HL-60/S4 treated with phorbol 12-myristate 13-acetate at 8.2 ng/mL for 4 days and 3 days (cell line): Measurements from ENCODE around the gene FAM83D.
"Not testable (repeated sequence)": the region's sequence is repeated elsewhere in the genome, so short reads cannot be mapped to it uniquely, and the experiment has no call there.

Source experiments
- in situ Hi-C: fragments of 300-500 bp; cut with MboI; formaldehyde crosslinking; loops from 2 replicates; pipeline ENCODE4 v1.15.0; 2022; ENCODE audit warnings: low sequenced_read_pairs

The FAM83D gene

DNA sequence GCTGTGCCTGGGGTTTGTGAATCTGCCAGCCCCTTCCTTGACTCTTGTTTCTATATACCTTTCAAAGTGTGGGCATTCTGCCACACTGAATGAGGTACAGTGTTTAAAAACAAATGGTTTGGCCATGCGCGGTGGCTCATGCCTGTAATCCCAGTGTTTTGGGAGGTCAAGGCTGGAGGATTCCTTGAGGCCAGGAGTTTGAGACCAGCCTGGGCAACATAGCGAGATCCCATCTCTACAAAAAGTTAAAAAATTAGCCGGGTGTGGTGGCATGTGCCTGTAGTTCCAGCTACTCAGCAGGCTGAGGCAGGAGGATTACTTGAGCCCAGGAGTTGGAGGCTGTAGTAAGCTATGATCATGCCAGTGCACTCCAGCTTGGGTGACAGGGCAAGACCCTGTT is 5.8 kb downstream of the FAM83D start:
- in situ Hi-C loops = no loop called here

GRCh38 chr20:38932457-38933120 is 6.4 kb downstream of the FAM83D start:
- in situ Hi-C loops = no loop called here

GRCh38 chr20:38934530-38934929 is 8.3 kb downstream of the FAM83D start:
- in situ Hi-C loops = no loop called here

DNA sequence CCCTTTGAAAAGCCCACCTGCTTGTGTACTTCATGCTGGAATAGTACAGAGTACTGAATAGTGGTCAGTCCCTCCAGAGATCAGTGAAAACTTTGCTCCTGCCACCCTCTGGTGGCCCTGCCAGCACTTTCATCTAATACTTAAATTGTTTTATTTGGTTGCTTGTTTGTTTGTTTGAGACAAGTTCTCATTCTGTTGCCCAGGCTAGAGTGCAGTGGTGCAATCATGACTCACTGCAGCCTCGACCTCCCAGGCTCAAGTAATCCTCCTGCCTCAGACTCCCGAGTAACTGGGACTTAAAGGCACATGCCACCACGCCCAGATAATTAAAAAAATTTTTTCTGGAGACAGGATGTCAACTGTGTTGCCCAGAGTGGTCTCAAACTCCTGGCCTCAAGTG is 9.1 kb downstream of the FAM83D start:
- in situ Hi-C loops = no loop called here

DNA sequence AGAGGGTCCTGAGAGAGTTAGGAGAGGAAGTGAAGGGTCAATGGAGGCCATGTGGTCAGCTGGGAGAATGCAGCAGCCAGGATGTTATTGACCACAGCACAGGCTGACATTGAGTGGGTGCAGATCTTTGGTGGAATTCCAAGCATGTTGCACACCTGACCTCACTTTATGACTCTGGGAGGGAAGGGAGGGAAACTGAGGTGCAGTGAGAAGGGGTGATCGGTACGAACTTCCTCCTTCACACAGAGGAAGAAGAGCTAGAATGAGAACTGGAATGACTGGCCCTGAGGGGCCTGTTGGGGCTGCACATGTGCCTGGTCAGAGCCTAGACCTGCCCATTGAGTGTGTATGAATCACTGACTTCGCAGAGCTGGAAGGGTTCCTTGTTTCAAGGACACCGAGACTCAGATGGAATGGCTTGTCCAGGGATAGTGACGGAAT is 9.8 kb downstream of the FAM83D start:
- in situ Hi-C loops = no loop called here

GRCh38 chr20:38937000-38937399 is 10.8 kb downstream of the FAM83D start:
- in situ Hi-C loops = no loop called here

GRCh38 chr20:38937978-38938473 is 11.8 kb downstream of the FAM83D start:
- in situ Hi-C loops = no loop called here

- in situ Hi-C loops = no loop called here
Measured at GRCh38 chr20:38939686-38940085, 13.5 kb downstream of the FAM83D start.

DNA sequence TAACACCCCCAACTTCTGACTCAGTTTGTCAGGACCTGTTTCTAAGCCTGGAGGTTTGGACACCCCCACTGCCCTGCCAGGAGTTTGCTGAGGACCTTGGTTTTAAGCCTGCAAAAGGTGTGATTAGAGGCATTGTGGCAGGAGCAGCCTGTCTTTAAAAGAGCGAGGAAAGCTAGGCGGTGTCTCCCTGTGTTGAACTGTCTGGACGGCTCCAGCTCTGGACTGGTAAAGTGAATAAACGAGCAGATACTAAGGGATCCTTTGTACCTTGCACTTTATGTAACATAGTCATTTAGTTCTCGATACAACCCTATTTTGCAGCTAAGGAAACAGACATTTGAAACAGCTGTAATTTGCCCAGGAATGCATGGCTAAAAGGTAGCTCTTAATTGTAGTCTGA is 14.4 kb downstream of the FAM83D start:
- in situ Hi-C loops = no loop called here

- in situ Hi-C loops = no loop called here
Measured at GRCh38 chr20:38941726-38942389, 15.6 kb downstream of the FAM83D start.

- in situ Hi-C loops = no loop called here
Measured at GRCh38 chr20:38945012-38945411, 18.8 kb downstream of the FAM83D start.

GRCh38 chr20:38946836-38947235 is 20.6 kb downstream of the FAM83D start:
- in situ Hi-C loops = no loop called here

DNA sequence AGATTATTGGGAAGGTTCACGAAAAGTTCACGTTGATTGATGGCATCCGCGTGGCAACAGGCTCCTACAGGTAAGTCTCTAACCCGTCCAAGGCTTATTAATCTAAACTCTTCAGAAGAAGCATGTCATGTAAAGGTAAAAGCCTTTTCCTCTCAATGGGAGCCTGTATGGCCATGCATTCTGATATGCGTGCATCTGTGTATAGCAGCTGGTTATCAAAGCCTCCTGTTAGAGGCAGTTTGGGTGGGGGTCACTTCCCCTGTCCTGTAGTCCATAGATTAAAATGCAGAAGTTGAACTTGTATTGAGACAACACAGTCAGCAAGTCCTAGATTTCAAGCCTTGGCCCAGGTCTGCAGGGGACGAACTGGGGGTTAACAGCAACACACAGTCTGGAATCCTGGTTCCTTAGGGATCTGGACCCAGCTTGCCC is 21.7 kb downstream of the FAM83D start:
- in situ Hi-C loops = no loop called here

GRCh38 chr20:38950254-38950653 is 24.0 kb downstream of the FAM83D start:
- in situ Hi-C loops = no loop called here

GRCh38 chr20:38951611-38952010 is 25.4 kb downstream of the FAM83D start:
- in situ Hi-C loops = no loop called here

- in situ Hi-C loops = no loop called here
Measured at GRCh38 chr20:38952153-38952552, 25.9 kb downstream of the FAM83D start.

DNA sequence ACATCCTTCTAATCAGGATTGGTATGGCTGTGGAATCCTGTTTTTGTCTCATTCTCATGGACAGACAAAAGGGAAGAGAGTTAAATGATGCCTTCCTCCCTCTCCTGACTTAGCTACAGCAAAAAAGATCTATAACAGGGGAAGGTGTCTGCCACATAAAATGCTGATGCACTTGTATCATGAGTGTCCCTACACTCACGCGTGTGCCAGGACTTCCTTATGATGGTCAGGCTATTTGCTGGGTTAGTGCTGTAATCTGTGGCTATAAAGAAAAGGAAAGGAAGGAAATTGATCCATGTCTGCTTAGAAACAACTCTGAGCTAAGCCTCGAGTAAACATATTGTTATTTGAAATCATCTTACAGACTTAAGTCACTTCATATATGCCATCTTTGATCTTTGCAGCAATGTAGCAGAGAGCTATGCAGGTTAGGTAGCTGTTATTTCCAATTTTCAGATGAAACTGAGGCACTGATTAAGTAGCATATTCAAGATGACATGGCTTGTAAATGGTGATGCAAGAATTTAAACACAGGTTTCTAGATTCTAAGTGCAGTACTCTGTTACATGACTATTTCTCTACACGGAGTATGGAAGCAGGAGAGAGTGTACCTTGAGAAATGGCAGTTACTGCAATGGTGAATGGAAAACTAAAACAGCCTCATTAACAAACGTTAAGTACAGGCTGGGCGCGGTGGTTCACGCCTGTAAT is 27.6 kb downstream of the FAM83D start:
- in situ Hi-C loops = no loop called here

- in situ Hi-C loops = no loop called here
Measured at GRCh38 chr20:38957235-38957876, 31.1 kb downstream of the FAM83D start.

DNA sequence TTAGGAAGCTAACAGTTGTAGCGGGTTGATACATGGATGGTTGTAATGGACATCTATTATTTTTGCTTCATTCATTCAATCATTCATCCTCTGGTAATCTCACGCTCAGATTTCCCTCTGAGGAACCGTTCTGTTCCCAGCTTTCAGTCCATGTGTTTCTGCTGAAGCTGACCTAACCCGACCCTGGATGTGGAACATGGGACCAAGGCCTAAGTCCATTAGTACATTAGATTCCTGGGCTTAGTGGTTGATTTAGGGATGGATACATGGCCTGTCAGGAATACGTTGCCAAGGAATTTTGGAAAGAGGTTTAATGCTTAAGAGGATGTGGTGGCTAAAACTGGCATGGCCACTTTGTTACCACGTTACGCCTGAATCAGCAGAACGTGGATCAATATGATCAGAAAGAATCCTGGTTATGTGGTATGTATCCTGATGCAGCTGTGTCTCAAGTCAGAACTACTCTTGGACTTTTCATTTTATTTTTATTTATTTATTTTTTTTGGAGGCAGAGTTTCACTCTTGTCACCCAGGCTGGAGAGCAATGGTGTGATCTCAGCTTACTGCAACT is 31.8 kb downstream of the FAM83D start:
- in situ Hi-C loops = no loop called here

- in situ Hi-C loops = not testable (repeated sequence)
Measured at GRCh38 chr20:38960187-38960687, 34.0 kb downstream of the FAM83D start.

- in situ Hi-C loops = no loop called here
Measured at GRCh38 chr20:38961530-38962043, 35.4 kb downstream of the FAM83D start.
